ENCODE measurements around the gene IKZF1. TPM values are rescaled to one million over a fixed set of nuclear protein-coding genes. Genes with fewer than 3 reads are reported as not detected.
A peak's percentile ranks its signal among the peaks of the same experiment; 100 is the strongest.

IKZF1 gene
- total RNA-seq, 3 donors from 2014 or later, result 7.8 to 14.9 (median 8.8) TPM

GRCh38 chr7:50448823-50449222 lies 144.3 kb downstream of the IKZF1 start:
- no peaks in the 10 kb centered on the region for H3K36me3 ChIP-seq (ENCODE audit: low read depth)

GRCh38 chr7:50449501-50449880 lies 145.0 kb downstream of the IKZF1 start:
- intact Hi-C loops (cut with DNase I, micrococcal nuclease), result no loop called here
- DNase-seq (no peak), ATAC-seq (no peak)
- TF ChIP-seq CTCF (IDR thresholded peaks at IDR 0.05), result no peak
- H3K4me1 ChIP-seq (ENCODE audit: low read depth), result peaks cover 7% of the 10 kb centered on the region
- no peaks in the 10 kb centered on the region for H3K9me3 ChIP-seq
- no peaks in the 10 kb centered on the region for H3K36me3 ChIP-seq (ENCODE audit: low read depth)
- H3K4me3 ChIP-seq, result peak overlapping the region; percentile 18

More at GRCh38 chr7:50448823-50449222, 144.3 kb downstream of the IKZF1 start:
- no peak for DNase-seq
- Histone ChIP-seq H3K4me1 (ENCODE audit: low read depth) (peaks cover 7% of the 10 kb centered on the region), H3K4me3 (no peak overlapping the region), H3K9me3 (no peaks in the 10 kb centered on the region)
- intact Hi-C loops (cut with DNase I, micrococcal nuclease), result no loop called here
- ATAC-seq, result no peak
- no peak for TF ChIP-seq CTCF (IDR thresholded peaks at IDR 0.05)

- peaks cover 7% of the 10 kb centered on the region for H3K4me1 ChIP-seq (ENCODE audit: low read depth)
- no peak for TF ChIP-seq CTCF (IDR thresholded peaks at IDR 0.05)
- ATAC-seq (peak; percentile 99), DNase-seq (peak; percentile 83 to 90 (median 88))
- no peaks in the 10 kb centered on the region for H3K36me3 ChIP-seq (ENCODE audit: low read depth)
- H3K9me3 ChIP-seq, result no peaks in the 10 kb centered on the region
- peak within 1 kb of the TSS; percentile 18 for H3K4me3 ChIP-seq
- intact Hi-C loops (cut with DNase I, micrococcal nuclease), result no loop called here
Measured at GRCh38 chr7:50449881-50450589, 145.5 kb downstream of the IKZF1 start, which contains the start of gene FIGNL1. FIGNL1 (minus strand) TSS chr7:50450350; CDS start chr7:50447287, 3,063 bp downstream.

GRCh38 chr7:50450590-50451032 lies 146.1 kb downstream of the IKZF1 start:
- intact Hi-C loops (cut with DNase I, micrococcal nuclease), result no loop called here
- peak; percentile 6 for ATAC-seq
- Histone ChIP-seq H3K4me1 (ENCODE audit: low read depth) (peaks cover 7% of the 10 kb centered on the region), H3K9me3 (no peaks in the 10 kb centered on the region), H3K36me3 (ENCODE audit: low read depth) (no peaks in the 10 kb centered on the region), H3K4me3 (peak overlapping the region; percentile 18)
- DNase-seq, result peak; percentile 34 to 66 (median 57)
- TF ChIP-seq CTCF (IDR thresholded peaks at IDR 0.05), result no peak

Other genes starting within 250 kb of the IKZF1 start
- not detected for gene ZPBP, start 211.5 kb upstream of the IKZF1 start, total RNA-seq
- gene FIGNL1, start 145.6 kb downstream of the IKZF1 start, total RNA-seq, result 1 to 10 TPM; 5.4 to 8.5 (median 6.2) TPM